CD14-positive monocyte (primary cell): Measurements from ENCODE around the gene RECK. TPM values are rescaled to one million over a fixed set of nuclear protein-coding genes. Genes with fewer than 3 reads are reported as not detected.

Experiments used
- DNase-seq, 3 donors: peaks; one replicate each; pipeline ENCODE4 v3.0.0-alpha.2; 2011 to 2022
- H2AFZ ChIP-seq: 2 replicates; pipeline ENCODE4 v1.6.0; 2012; ENCODE audit warnings: mild to moderate bottlenecking, low read depth, low read length, inconsistent platforms; ENCODE audit not compliant: insufficient read depth, poor library complexity, severe bottlenecking
- H3K27ac ChIP-seq, 2 donors: 1 replicate in 1 of 2; 2 replicates in 1 of 2; pipeline ENCODE4 v1.5.1; 2012 to 2013; ENCODE audit warnings: low read length in 2 of 2, control low read depth in 1 of 2, inconsistent platforms in 1 of 2, low read depth in 1 of 2, mild to moderate bottlenecking in 1 of 2
- H3K27me3 ChIP-seq, 2 donors: one replicate each; pipeline versions ENCODE4 v1.6.0 to v1.6.1; 2011 to 2013; ENCODE audit warnings: low read length in 2 of 2; ENCODE audit not compliant: control insufficient read depth in 2 of 2, insufficient read depth in 2 of 2
- H3K36me3 ChIP-seq, 2 donors: replicated peaks in 1 of 2; 1 replicate in 1 of 2; 2 replicates in 1 of 2; pipeline versions ENCODE4 v1.5.1 to v1.6.1; 2012 to 2013; ENCODE audit warnings: low read length in 2 of 2, control low read depth in 1 of 2, inconsistent platforms in 1 of 2, mild to moderate bottlenecking in 1 of 2; ENCODE audit not compliant: insufficient read depth in 2 of 2, control insufficient read depth in 1 of 2
- H3K4me1 ChIP-seq, 2 donors: 1 replicate in 1 of 2; 2 replicates in 1 of 2; pipeline versions ENCODE4 v1.5.1 to v1.6.1; 2012 to 2013; ENCODE audit warnings: low read length in 2 of 2, control low read depth in 1 of 2, inconsistent platforms in 1 of 2, mild to moderate bottlenecking in 1 of 2, moderate library complexity in 1 of 2; ENCODE audit not compliant: insufficient read depth in 2 of 2, control insufficient read depth in 1 of 2
- H3K4me2 ChIP-seq: replicated peaks from 2 replicates; pipeline ENCODE3; 2012; ENCODE audit warnings: low read length, moderate library complexity, mild to moderate bottlenecking; ENCODE audit not compliant: poor library complexity, severe bottlenecking; ENCODE audit errors: extremely low read depth
- H3K4me3 ChIP-seq, 3 experiments: fragments of 200-600 bp in 1 of 3; sonication (generic) in 1 of 3; replicated peaks in 1 of 3; 1 replicate in 2 of 3; 2 replicates in 1 of 3; pipeline ENCODE4 v1.5.1; 2011 to 2013; ENCODE audit warnings: low read length in 3 of 3, mild to moderate bottlenecking in 3 of 3, control low read depth in 2 of 3, low read depth in 2 of 3, inconsistent platforms in 1 of 3, moderate library complexity in 1 of 3
- H3K79me2 ChIP-seq: 2 replicates; pipeline ENCODE4 v1.6.0; 2012; ENCODE audit warnings: mild to moderate bottlenecking, control low read depth, inconsistent platforms, low read length, moderate library complexity; ENCODE audit not compliant: insufficient read depth
- H3K9ac ChIP-seq: 2 replicates; pipeline ENCODE4 v1.6.0; 2017; ENCODE audit warnings: low read length, mild to moderate bottlenecking; ENCODE audit not compliant: insufficient read depth, poor library complexity, severe bottlenecking
- H3K9me3 ChIP-seq, 2 donors: replicated peaks in 1 of 2; 1 replicate in 1 of 2; 2 replicates in 1 of 2; pipeline versions ENCODE4 v1.5.1 to v1.6.1; 2012 to 2013; ENCODE audit warnings: low read length in 2 of 2, control low read depth in 1 of 2; ENCODE audit not compliant: control insufficient read depth in 1 of 2, insufficient read depth in 1 of 2
- H4K20me1 ChIP-seq: 2 replicates; pipeline ENCODE4 v1.6.0; 2012; ENCODE audit warnings: mild to moderate bottlenecking, low read length, control low read depth, moderate library complexity; ENCODE audit not compliant: insufficient read depth
- H3K27ac Mint-ChIP-seq, 7 donors: one replicate each; pipeline ENCODE4 v1.8.0; 2020; ENCODE audit warnings: mild to moderate bottlenecking in 7 of 7, mixed read lengths in 7 of 7, moderate library complexity in 6 of 7, inconsistent platforms in 2 of 7
- H3K27me3 Mint-ChIP-seq, 3 donors: one replicate each; pipeline ENCODE4 v1.8.0; 2021 to 2022; ENCODE audit warnings: low read depth in 3 of 3, mild to moderate bottlenecking in 3 of 3, mixed read lengths in 3 of 3, moderate library complexity in 3 of 3, inconsistent platforms in 1 of 3
- H3K36me3 Mint-ChIP-seq, 2 donors: one replicate each; pipeline ENCODE4 v1.8.0; 2020; ENCODE audit warnings: mixed read lengths in 2 of 2, inconsistent platforms in 1 of 2, mild to moderate bottlenecking in 1 of 2
- H3K4me1 Mint-ChIP-seq: one replicate; pipeline ENCODE4 v1.8.0; 2020; ENCODE audit warnings: mild to moderate bottlenecking, mixed read lengths
- H3K4me3 Mint-ChIP-seq, 2 donors: one replicate each; pipeline ENCODE4 v1.8.0; 2020; ENCODE audit warnings: mild to moderate bottlenecking in 2 of 2, mixed read lengths in 2 of 2, moderate library complexity in 1 of 2
- H3K9me3 Mint-ChIP-seq, 7 donors: one replicate each; pipeline ENCODE4 v1.8.0; 2020 to 2022; ENCODE audit warnings: mixed read lengths in 7 of 7, mild to moderate bottlenecking in 6 of 7, moderate library complexity in 6 of 7, inconsistent platforms in 2 of 7
- WGBS: methylation state at CpG from one replicate; pipeline ENCODE4 v1.1.5; 2013; ENCODE audit warnings: missing lambda C conversion rate; ENCODE audit not compliant: insufficient coverage; 5-methylcytosine and 5-hydroxymethylcytosine counted together
- intact Hi-C, 2 donors: fragments of 100-400 bp; cut with micrococcal nuclease; formaldehyde crosslinking; loops; one replicate each; pipeline versions ENCODE4 v1.15.0 to v1.15.1; 2023
- polyA plus RNA-seq, 3 donors: library from polyadenylated mRNA; depleted of rRNA in 1 of 3; unstranded in 2 of 3; stranded (reverse) in 1 of 3; fragments of 300-500 nt in 2 of 3; fragments of >200 nt in 1 of 3; fragmentation: Illumina TruSeq in 2 of 3; gene quantifications; 1 replicate in 2 of 3; 2 replicates in 1 of 3; pipeline ENCODE4 v1.2.3, GENCODE V29; 2012 to 2021
- TF ChIP-seq, protein P1 (sequence below): fragments of 200-600 bp; IDR thresholded peaks from one replicate; pipeline ENCODE4 v1.8.0; 2022; ENCODE audit warnings: antibody characterized with exemption, mild to moderate bottlenecking

The RECK gene
- polyA plus RNA-seq, 3 donors: 5.0 to 5.2 (median 5.1) TPM

DNA sequence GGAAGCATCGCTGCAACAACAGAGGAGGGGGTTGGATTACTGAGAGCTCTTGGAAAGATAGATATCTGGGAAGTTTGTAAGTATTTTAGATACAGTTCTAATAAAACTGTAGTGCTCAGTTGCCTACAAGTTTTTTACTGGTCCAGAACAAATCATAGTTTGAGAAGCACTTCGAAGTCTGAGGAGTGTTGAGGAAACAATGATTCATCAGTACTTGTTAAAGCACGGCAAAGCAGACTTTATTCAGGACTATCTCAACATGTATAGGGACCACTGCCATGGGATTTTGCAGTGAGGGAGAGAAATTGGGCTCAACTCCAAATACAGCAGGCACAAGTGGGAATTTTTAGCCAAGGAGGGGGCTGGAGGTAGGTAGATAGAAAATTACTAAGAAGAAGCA, 25.3 kb upstream of the RECK start:
- H3K27ac Mint-ChIP-seq: peak overlapping the region in 1 of 7 donors; percentile 2
- Histone ChIP-seq H3K4me3 (no peak overlapping the region), H3K9ac (no peak overlapping the region), H3K79me2 (no peaks in the 10 kb centered on the region), H3K36me3 (no peaks in the 10 kb centered on the region), H3K27me3 (peaks cover 0 to 4% of the 10 kb centered on the region in 2 donors), H4K20me1 (no peaks in the 10 kb centered on the region), H2AFZ (no peak overlapping the region), H3K4me1 (no peaks in the 10 kb centered on the region), H3K27ac (no peak overlapping the region), H3K4me2 (no peak overlapping the region), H3K9me3 (peaks cover 0 to under 1% of the 10 kb centered on the region in 2 donors)
- peaks cover 0 to 5% (median 4%) of the 10 kb centered on the region in 7 donors for H3K9me3 Mint-ChIP-seq
- WGBS: 82% methylated on average over 1 of the region's 3 CpGs
- DNase-seq: no peak
- H3K36me3 Mint-ChIP-seq: no peaks in the 10 kb centered on the region
- intact Hi-C loops: no loop called here
- TF ChIP-seq, protein P1, sequence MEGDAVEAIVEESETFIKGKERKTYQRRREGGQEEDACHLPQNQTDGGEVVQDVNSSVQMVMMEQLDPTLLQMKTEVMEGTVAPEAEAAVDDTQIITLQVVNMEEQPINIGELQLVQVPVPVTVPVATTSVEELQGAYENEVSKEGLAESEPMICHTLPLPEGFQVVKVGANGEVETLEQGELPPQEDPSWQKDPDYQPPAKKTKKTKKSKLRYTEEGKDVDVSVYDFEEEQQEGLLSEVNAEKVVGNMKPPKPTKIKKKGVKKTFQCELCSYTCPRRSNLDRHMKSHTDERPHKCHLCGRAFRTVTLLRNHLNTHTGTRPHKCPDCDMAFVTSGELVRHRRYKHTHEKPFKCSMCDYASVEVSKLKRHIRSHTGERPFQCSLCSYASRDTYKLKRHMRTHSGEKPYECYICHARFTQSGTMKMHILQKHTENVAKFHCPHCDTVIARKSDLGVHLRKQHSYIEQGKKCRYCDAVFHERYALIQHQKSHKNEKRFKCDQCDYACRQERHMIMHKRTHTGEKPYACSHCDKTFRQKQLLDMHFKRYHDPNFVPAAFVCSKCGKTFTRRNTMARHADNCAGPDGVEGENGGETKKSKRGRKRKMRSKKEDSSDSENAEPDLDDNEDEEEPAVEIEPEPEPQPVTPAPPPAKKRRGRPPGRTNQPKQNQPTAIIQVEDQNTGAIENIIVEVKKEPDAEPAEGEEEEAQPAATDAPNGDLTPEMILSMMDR: no peak
- H3K4me1 Mint-ChIP-seq: peaks cover 18% of the 10 kb centered on the region
- peaks cover 8 to 12% (median 11%) of the 10 kb centered on the region in 3 donors for H3K27me3 Mint-ChIP-seq
- peak overlapping the region in 1 of 2 donors; percentile 9 for H3K4me3 Mint-ChIP-seq

DNA sequence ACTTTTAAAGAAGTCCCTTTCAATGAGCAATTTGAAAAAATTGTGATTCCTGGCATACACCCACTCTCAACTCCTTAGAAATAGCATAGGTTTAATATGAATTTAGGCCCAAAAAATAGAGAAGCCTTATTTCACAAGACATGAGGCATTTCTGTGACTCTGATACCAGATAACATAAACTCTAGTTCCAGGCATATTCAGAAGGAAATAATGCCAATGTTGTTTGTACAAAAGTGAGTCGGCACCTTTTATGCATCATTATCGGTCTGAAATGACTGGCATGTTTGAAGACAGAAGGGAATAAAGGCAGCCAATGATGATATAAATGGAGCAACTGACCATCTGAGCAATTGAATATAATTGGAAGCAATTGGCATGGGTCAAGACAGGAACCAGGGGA, 19.4 kb upstream of the RECK start:
- no peak overlapping the region for H2AFZ ChIP-seq
- WGBS: 96% methylated on average over 2 of the region's 2 CpGs
- H3K27me3 Mint-ChIP-seq: peaks cover 4 to 6% (median 4%) of the 10 kb centered on the region in 3 donors
- no peak overlapping the region for H3K4me2 ChIP-seq
- H3K27me3 ChIP-seq: no peaks in the 10 kb centered on the region
- H3K9me3 Mint-ChIP-seq: peaks cover 0 to 5% (median 4%) of the 10 kb centered on the region in 7 donors
- H3K4me3 Mint-ChIP-seq: no peak overlapping the region
- DNase-seq: no peak
- no peaks in the 10 kb centered on the region for H3K36me3 Mint-ChIP-seq
- H3K9ac ChIP-seq: no peak overlapping the region
- no peak overlapping the region for H3K4me3 ChIP-seq
- H3K27ac Mint-ChIP-seq: no peak overlapping the region
- H3K4me1 Mint-ChIP-seq: no peaks in the 10 kb centered on the region
- TF ChIP-seq, protein P1: no peak
- intact Hi-C loops: no loop called here
- H3K36me3 ChIP-seq: no peaks in the 10 kb centered on the region
- no peaks in the 10 kb centered on the region for H3K79me2 ChIP-seq
- H3K9me3 ChIP-seq: no peaks in the 10 kb centered on the region
- no peak overlapping the region for H3K27ac ChIP-seq
- no peaks in the 10 kb centered on the region for H3K4me1 ChIP-seq
- H4K20me1 ChIP-seq: no peaks in the 10 kb centered on the region
